H1 (cell line): ENCODE results near the gene RERE. TPM values are rescaled to one million over a fixed set of nuclear protein-coding genes. Genes with fewer than 3 reads are reported as not detected.

ENCODE experiments used
- CTCF ChIA-PET: fragments of 300-600 bp; sonication (Branson Sonifier 250); formaldehyde crosslinking; loops from one replicate; lab custom pipeline; 2021; ENCODE audit not compliant: partially characterized antibody; lab: Charles Lee
- POLR2A ChIA-PET: fragments of 300-600 bp; sonication (Branson Sonifier 250); formaldehyde crosslinking; loops from one replicate; lab custom pipeline; 2021; ENCODE audit warnings: inconsistent platforms; ENCODE audit not compliant: partially characterized antibody; lab: Charles Lee
- DNase-seq, 2 experiments: peaks; one replicate each; pipeline versions ENCODE4 v3.0.0 to v3.0.0-alpha.2; 2010 to 2022; ENCODE audit warnings: low spot score in 2 of 2, low read depth in 1 of 2, mixed read lengths in 1 of 2
- FAIRE-seq: peaks from 2 replicates; lab custom pipeline; 2011; peaks lifted over from hg19 to GRCh38; lab: Jason Lieb, UNC
- H2AFZ ChIP-seq: 2 replicates; pipeline ENCODE4 v1.8.1; 2012; ENCODE audit warnings: low read length, inconsistent platforms
- H2AK5ac ChIP-seq: 2 replicates; pipeline ENCODE4 v1.6.1; 2013; ENCODE audit warnings: low read depth, low read length
- H2BK120ac ChIP-seq: replicated peaks from 2 replicates; pipeline ENCODE3; 2013; ENCODE audit warnings: low read depth, low read length, inconsistent platforms
- H2BK12ac ChIP-seq: 2 replicates; pipeline ENCODE4 v1.6.1; 2013; ENCODE audit warnings: low read depth, low read length
- H2BK15ac ChIP-seq: 2 replicates; pipeline ENCODE4 v1.6.1; 2013; ENCODE audit warnings: low read length
- H2BK20ac ChIP-seq: 2 replicates; pipeline ENCODE4 v1.6.1; 2013; ENCODE audit warnings: low read length
- H2BK5ac ChIP-seq: 2 replicates; pipeline ENCODE4 v1.6.1; 2013; ENCODE audit warnings: low read depth, low read length
- H3K14ac ChIP-seq: 2 replicates; pipeline ENCODE4 v1.6.1; 2013; ENCODE audit warnings: inconsistent platforms; ENCODE audit not compliant: insufficient read length
- H3K18ac ChIP-seq: 2 replicates; pipeline ENCODE4 v1.6.1; 2013; ENCODE audit warnings: low read length; ENCODE audit errors: extremely low read depth
- H3K23ac ChIP-seq: 2 replicates; pipeline ENCODE4 v1.6.1; 2013; ENCODE audit warnings: inconsistent platforms; ENCODE audit not compliant: insufficient read length
- H3K23me2 ChIP-seq: 2 replicates; pipeline ENCODE4 v1.6.1; 2013; ENCODE audit warnings: low read depth, low read length
- H3K27ac ChIP-seq: 2 replicates; pipeline ENCODE4 v1.6.1; 2011; ENCODE audit warnings: low read depth, low read length, inconsistent platforms
- H3K27me3 ChIP-seq, 4 experiments: replicated peaks in 1 of 4; 1 replicate in 1 of 4; 2 replicates in 3 of 4; pipeline versions ENCODE4 v1.6.1 to v1.8.1; 2011 to 2013; ENCODE audit warnings: low read length in 3 of 4, mild to moderate bottlenecking in 3 of 4, inconsistent platforms in 2 of 4, mixed read lengths in 2 of 4, moderate library complexity in 1 of 4; ENCODE audit not compliant: control insufficient read depth in 3 of 4, insufficient read depth in 3 of 4; ENCODE audit errors: extremely low read depth in 1 of 4
- H3K36me3 ChIP-seq, 4 experiments: 2 replicates each; pipeline versions ENCODE4 v1.6.1 to v1.8.1; 2011 to 2013; ENCODE audit warnings: mild to moderate bottlenecking in 4 of 4, low read length in 3 of 4, moderate library complexity in 2 of 4, control low read depth in 1 of 4, inconsistent platforms in 1 of 4; ENCODE audit not compliant: insufficient read depth in 4 of 4, control insufficient read depth in 2 of 4
- H3K4ac ChIP-seq: replicated peaks from 2 replicates; pipeline ENCODE3; 2013; ENCODE audit warnings: low read length, low read depth, mixed read lengths, inconsistent platforms; ENCODE audit not compliant: insufficient read length
- H3K4me1 ChIP-seq, 4 experiments: replicated peaks in 1 of 4; 1 replicate in 1 of 4; 2 replicates in 3 of 4; pipeline versions ENCODE4 v1.6.1 to v1.8.1; 2011 to 2013; ENCODE audit warnings: low read length in 3 of 4, inconsistent platforms in 2 of 4, mixed read lengths in 1 of 4; ENCODE audit not compliant: insufficient read depth in 4 of 4, control insufficient read depth in 3 of 4
- H3K4me2 ChIP-seq, 2 experiments: 2 replicates each; pipeline versions ENCODE4 v1.6.1 to v1.8.1; 2011 to 2013; ENCODE audit warnings: low read depth in 2 of 2, low read length in 2 of 2, control low read depth in 1 of 2, inconsistent platforms in 1 of 2, mild to moderate bottlenecking in 1 of 2; ENCODE audit not compliant: insufficient read depth in 1 of 2
- H3K4me3 ChIP-seq, 4 experiments: fragments of 200-600, 300-600 bp in 1 of 4; sonication (generic), shearing (Covaris generic), sonication (Bioruptor Twin) in 1 of 4; 2 replicates each; pipeline versions ENCODE4 v1.5.1 to v1.8.1; 2011 to 2016; ENCODE audit warnings: low read length in 4 of 4, low read depth in 3 of 4, control low read depth in 2 of 4, inconsistent platforms in 2 of 4, mild to moderate bottlenecking in 2 of 4, mixed read lengths in 1 of 4, moderate library complexity in 1 of 4; ENCODE audit not compliant: insufficient read depth in 2 of 4; ENCODE audit errors: extremely low read depth in 1 of 4
- H3K56ac ChIP-seq: replicated peaks from 2 replicates; pipeline ENCODE3; 2013; ENCODE audit warnings: low read depth, mild to moderate bottlenecking, mixed read lengths, low read length, inconsistent platforms; ENCODE audit not compliant: insufficient read length
- H3K79me1 ChIP-seq: 2 replicates; pipeline ENCODE4 v1.6.1; 2013; ENCODE audit warnings: low read depth, low read length, control low read depth
- H3K79me2 ChIP-seq, 2 experiments: 2 replicates each; pipeline versions ENCODE4 v1.6.1 to v1.8.1; 2012 to 2013; ENCODE audit warnings: low read length in 2 of 2, mild to moderate bottlenecking in 2 of 2, inconsistent platforms in 1 of 2; ENCODE audit not compliant: insufficient read depth in 2 of 2, control insufficient read depth in 1 of 2
- H3K9ac ChIP-seq, 4 experiments: replicated peaks in 1 of 4; 1 replicate in 1 of 4; 2 replicates in 3 of 4; pipeline versions ENCODE4 v1.6.1 to v1.8.1; 2011 to 2013; ENCODE audit warnings: low read depth in 3 of 4, low read length in 3 of 4, control low read depth in 2 of 4, mild to moderate bottlenecking in 2 of 4, moderate library complexity in 2 of 4, inconsistent platforms in 1 of 4; ENCODE audit errors: extremely low read depth in 1 of 4
- H3K9me3 ChIP-seq, 2 experiments: 2 replicates each; pipeline versions ENCODE4 v1.6.1 to v1.8.1; 2012 to 2013; ENCODE audit warnings: mild to moderate bottlenecking in 2 of 2, moderate library complexity in 2 of 2, control low read depth in 1 of 2, inconsistent platforms in 1 of 2, low read depth in 1 of 2, low read length in 1 of 2, mixed read lengths in 1 of 2; ENCODE audit not compliant: insufficient read depth in 2 of 2
- H4K20me1 ChIP-seq, 2 experiments: replicated peaks in 1 of 2; 2 replicates each; pipeline versions ENCODE3 to v1.8.1; 2011 to 2013; ENCODE audit warnings: inconsistent platforms in 2 of 2, low read length in 2 of 2, mild to moderate bottlenecking in 1 of 2; ENCODE audit not compliant: insufficient read depth in 2 of 2, control insufficient read depth in 1 of 2
- H4K5ac ChIP-seq: 2 replicates; pipeline ENCODE4 v1.6.1; 2013; ENCODE audit warnings: low read length, low read depth, mixed read lengths, inconsistent platforms; ENCODE audit not compliant: insufficient read length
- H4K8ac ChIP-seq: 2 replicates; pipeline ENCODE4 v1.8.0; 2013; ENCODE audit warnings: mild to moderate bottlenecking, moderate library complexity, low read length, inconsistent platforms; ENCODE audit not compliant: insufficient read depth; ENCODE audit errors: extremely low read depth
- H4K91ac ChIP-seq: replicated peaks from 2 replicates; pipeline ENCODE3; 2013; ENCODE audit warnings: low read length, mixed read lengths, inconsistent platforms; ENCODE audit not compliant: insufficient read length
- EZH2 ChIP-seq: fragments of 200-600 bp; sonication (generic); IDR thresholded peaks from 2 replicates; pipeline ENCODE4 v1.7.1; 2012; ENCODE audit warnings: low read depth, mild to moderate bottlenecking, moderate library complexity, low read length, inconsistent platforms; ENCODE audit not compliant: severe bottlenecking
- JUN ChIP-seq: IDR thresholded peaks from 2 replicates; pipeline ENCODE4 v1.6.1; 2011; ENCODE audit warnings: low read depth, mild to moderate bottlenecking, improper control_type of control experiment, low read length
- PHF8 ChIP-seq: fragments of 200-600 bp; sonication (generic); conservative IDR thresholded peaks from 2 replicates; pipeline ENCODE4 v1.7.1; 2012; ENCODE audit warnings: low read depth, mild to moderate bottlenecking, inconsistent platforms, low read length, moderate library complexity
- RAD21 ChIP-seq, 2 experiments: IDR thresholded peaks in 1 of 2; conservative IDR thresholded peaks in 1 of 2; 2 replicates each; pipeline ENCODE4 v1.6.1; 2011; ENCODE audit warnings: low read depth in 2 of 2, low read length in 2 of 2, improper control_type of control experiment in 1 of 2, inconsistent platforms in 1 of 2, mild to moderate bottlenecking in 1 of 2, moderate library complexity in 1 of 2
- YY1 ChIP-seq: IDR thresholded peaks from 2 replicates; pipeline ENCODE4 v1.6.1; 2011; ENCODE audit warnings: low read depth, mild to moderate bottlenecking, low read length
- WGBS, 2 experiments: shearing (Covaris generic) in 1 of 2; methylation state at CpG; one replicate each; pipeline versions ENCODE4 v1.1.6 to v1.1.7; 2013 to 2015; ENCODE audit warnings: low lambda C conversion rate in 2 of 2, mixed read lengths in 2 of 2, inconsistent platforms in 1 of 2, low coverage in 1 of 2, missing lambda C conversion rate in 1 of 2; ENCODE audit not compliant: insufficient replicate concordance in 2 of 2, insufficient coverage in 1 of 2, insufficient read length in 1 of 2; ENCODE audit errors: extremely low coverage in 1 of 2, missing lambda C conversion rate in 1 of 2; 5-methylcytosine and 5-hydroxymethylcytosine counted together
- polyA plus RNA-seq, 7 experiments: library from polyadenylated mRNA; depleted of rRNA in 3 of 7; stranded (reverse) in 5 of 7; unstranded in 2 of 7; fragments of >200 nt in 5 of 7; fragments of 200-250 nt in 2 of 7; gene quantifications; 1 replicate in 5 of 7; 2 replicates in 1 of 7; 4 replicates in 1 of 7; pipeline versions ENCODE4 v1.2.1 to v1.2.3, GENCODE V29; 2011 to 2013; ENCODE audit warnings: missing spikeins in 2 of 7, mixed read lengths in 2 of 7
- total RNA-seq: library from RNA; stranded (reverse); fragmentation: NEBNext Ultra II Directional; extraction: Animal tissue kit (Norgen Biotek cat#: 25700); gene quantifications from 2 replicates; pipeline ENCODE4 v1.2.1, GENCODE V29; 2021

Gene RERE
- total and polyA plus RNA-seq, 2 of the 8 experiments (the other 6 are each of a cell fraction or from before 2014, with no cell fraction given) = 15.3 to 142 TPM

DNA sequence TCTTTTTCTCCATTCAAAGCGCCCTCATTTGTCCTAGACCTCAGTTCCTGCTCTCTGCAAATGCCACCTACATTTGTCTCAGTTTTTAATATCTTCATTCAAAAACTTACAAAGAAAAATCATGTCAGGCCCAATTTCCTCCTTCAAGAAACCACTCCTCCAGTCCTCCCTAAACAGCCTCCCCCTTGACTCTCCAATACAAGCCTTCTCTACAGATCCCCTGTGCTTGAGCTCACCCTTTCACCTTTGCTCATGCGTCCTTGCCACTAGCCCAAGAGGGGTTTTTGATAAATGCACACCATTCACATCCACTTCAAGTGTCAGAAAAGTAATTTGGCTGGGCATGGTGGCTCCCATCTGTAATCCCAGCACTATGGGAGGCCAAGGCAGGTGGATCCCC is 140.6 kb downstream of the RERE start:
- H3K4me1 ChIP-seq = peaks cover 0 to 10% (median 5%) of the 10 kb centered on the region in 4 experiments; a peak in 3 of 7 replicates
- POLR2A ChIA-PET = no interaction called here
- FAIRE-seq = no peak

More for the DNA sequence above, 140.6 kb downstream of the RERE start:
- H3K4ac ChIP-seq = no peak overlapping the region
- H2BK5ac ChIP-seq = no peak overlapping the region
- 92% methylated on average over 2 of the region's 2 CpGs; no CpG with 5 or more reads in 1 of the 2 experiments for WGBS, 2 experiments
- no peak overlapping the region for H2AFZ ChIP-seq
- H3K56ac ChIP-seq = no peak overlapping the region
- no peak overlapping the region for H3K18ac ChIP-seq
- no peak overlapping the region for H2BK120ac ChIP-seq
- H3K79me2 ChIP-seq = peaks cover 41 to 98% of the 10 kb centered on the region in 2 experiments
- no peak overlapping the region for H3K14ac ChIP-seq
- no peak overlapping the region for H3K4me3 ChIP-seq
- no peak overlapping the region for H3K27ac ChIP-seq
- H3K79me1 ChIP-seq = peaks cover 4% of the 10 kb centered on the region
- no peak overlapping the region for H2BK20ac ChIP-seq
- no peak for DNase-seq
- H2AK5ac ChIP-seq = no peak overlapping the region
- H4K91ac ChIP-seq = no peak overlapping the region
- CTCF ChIA-PET = no interaction called here
- no peaks in the 10 kb centered on the region for H3K36me3 ChIP-seq
- no peaks in the 10 kb centered on the region for H3K9me3 ChIP-seq
- no peak overlapping the region for H3K23ac ChIP-seq
- H3K27me3 ChIP-seq = no peaks in the 10 kb centered on the region
- no peak overlapping the region for H2BK12ac ChIP-seq
- H3K4me2 ChIP-seq = no peak overlapping the region
- H3K23me2 ChIP-seq = no peaks in the 10 kb centered on the region
- no peak overlapping the region for H4K8ac ChIP-seq
- no peak overlapping the region for H2BK15ac ChIP-seq
- no peak overlapping the region for H4K5ac ChIP-seq
- H4K20me1 ChIP-seq = peaks cover 44 to 48% of the 10 kb centered on the region in 2 experiments
- no peak overlapping the region for H3K9ac ChIP-seq
- TF ChIP-seq EZH2 (no peak), JUN (no peak), RAD21 (IDR thresholded peaks at IDR 0.05 in 1 of 2, conservative IDR thresholded peaks at IDR 0.05 in 1 of 2; ENCODE audit: low read depth in 2 of 2, low read length in 2 of 2) (no peak), YY1 (no peak), PHF8 (no peak)
